ENCODE measurements around the gene TF.

The TF gene

GRCh38 chr3:133747907-133748639, 1.9 kb downstream of the TF start:
- DNase-seq, result no peak

- no peak for DNase-seq
These were observed 3.5 kb downstream of the TF start for GRCh38 chr3:133749427-133750258.

GRCh38 chr3:133750259-133750656, 4.1 kb downstream of the TF start:
- no peak for DNase-seq

- DNase-seq, result no peak
These were observed 7.0 kb downstream of the TF start for GRCh38 chr3:133753107-133753778.

- no peak for DNase-seq
These were observed 7.6 kb downstream of the TF start for GRCh38 chr3:133753779-133754164.

GRCh38 chr3:133754455-133754854, 8.3 kb downstream of the TF start:
- DNase-seq, result no peak

- no peak for DNase-seq
These were observed 9.0 kb downstream of the TF start for GRCh38 chr3:133754973-133755828.

- no peak for DNase-seq
These were observed 10.8 kb downstream of the TF start for GRCh38 chr3:133756716-133757694.

GRCh38 chr3:133757701-133758567, 11.7 kb downstream of the TF start:
- DNase-seq, result no peak

- no peak for DNase-seq
These were observed 12.4 kb downstream of the TF start for GRCh38 chr3:133758568-133758928.

- no peak for DNase-seq
These were observed 13.0 kb downstream of the TF start for GRCh38 chr3:133758964-133759739.

GRCh38 chr3:133759740-133760305, 13.6 kb downstream of the TF start:
- no peak for DNase-seq

- no peak for DNase-seq
These were observed 14.7 kb downstream of the TF start for GRCh38 chr3:133760916-133761315.

- no peak for DNase-seq
These were observed 15.7 kb downstream of the TF start for GRCh38 chr3:133761605-133762484.

GRCh38 chr3:133762539-133762938, 16.3 kb downstream of the TF start:
- DNase-seq, result no peak

GRCh38 chr3:133763797-133764683, 17.8 kb downstream of the TF start:
- DNase-seq, result no peak

- no peak for DNase-seq
These were observed 19.1 kb downstream of the TF start for GRCh38 chr3:133765256-133765655.
